ENCODE data around the gene MBD3L5.
"Not testable (repeated sequence)": the region's sequence is repeated elsewhere in the genome, so short reads cannot be mapped to it uniquely, and the experiment has no call there.

Gene MBD3L5

DNA sequence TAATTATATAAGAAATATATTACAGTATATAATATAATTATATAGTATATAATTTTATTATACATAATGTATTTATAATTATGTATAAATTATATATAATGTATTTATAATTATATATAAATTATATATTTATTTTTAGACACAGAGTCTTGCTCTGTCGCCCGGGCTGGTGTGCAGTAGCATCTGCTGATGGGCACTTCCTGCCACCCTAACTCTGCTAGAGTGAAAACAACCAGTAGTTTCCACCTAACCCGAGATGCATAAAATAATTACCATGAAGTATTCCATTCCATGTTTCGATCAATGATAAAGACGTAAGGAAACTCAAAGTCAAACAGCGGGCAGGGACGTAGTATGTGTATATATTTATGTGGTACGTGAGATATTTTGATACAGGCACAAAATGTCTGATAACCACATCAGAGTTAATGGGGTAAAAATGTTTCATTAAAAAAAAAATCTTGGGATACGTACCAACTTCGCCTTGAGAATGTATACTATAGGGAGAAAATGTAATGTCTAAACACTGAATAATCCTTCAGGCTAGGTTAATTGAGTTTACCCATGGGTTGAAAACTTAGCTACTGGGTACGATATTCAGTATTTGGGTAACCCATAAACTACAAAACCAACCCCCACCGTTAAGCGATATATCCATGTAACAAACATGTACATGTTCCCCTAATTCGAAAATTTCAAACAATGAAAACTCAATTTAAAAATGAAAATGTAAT lies 24.4 kb downstream of the MBD3L5 start:
- DNase-seq = not testable (repeated sequence)

DNA sequence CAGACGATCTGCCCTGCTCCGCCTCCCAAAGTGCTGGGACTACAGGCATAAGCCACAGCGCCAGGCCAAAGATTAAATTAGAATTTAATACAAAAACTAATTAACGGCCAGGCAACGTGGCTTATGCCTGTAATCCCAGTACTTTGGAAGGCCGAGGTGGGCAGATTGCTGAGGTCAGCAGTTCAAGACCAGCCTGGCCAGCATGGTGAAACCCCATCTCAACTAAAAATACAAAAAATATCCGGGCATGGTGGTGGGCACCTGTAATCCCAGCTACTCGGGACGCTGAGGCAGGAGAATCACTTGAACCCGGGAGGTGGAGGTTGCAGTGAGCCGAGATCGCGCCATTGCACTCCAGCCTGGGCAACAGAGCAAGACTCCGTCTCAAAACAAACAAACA lies 25.3 kb downstream of the MBD3L5 start:
- DNase-seq = not testable (repeated sequence)

DNA sequence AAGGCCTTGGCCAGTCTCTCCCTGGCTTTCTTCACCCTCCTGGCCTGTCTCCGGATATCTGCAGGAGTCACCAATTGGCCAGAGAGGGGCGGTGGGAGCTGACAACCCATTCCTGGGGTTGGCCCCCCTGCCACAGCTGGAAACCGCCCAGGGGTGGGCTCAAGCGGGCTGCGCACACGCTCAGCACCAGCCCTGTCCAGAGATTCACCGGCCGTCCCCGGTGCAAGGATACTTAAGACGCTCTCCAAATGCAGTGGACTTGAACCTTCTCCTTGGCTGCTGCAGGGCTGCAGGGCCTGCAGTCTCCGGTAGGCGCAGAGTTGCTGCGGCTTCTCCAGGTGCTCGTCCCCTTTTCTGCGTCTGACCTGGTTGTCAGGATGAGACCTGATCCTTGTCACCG lies 26.0 kb downstream of the MBD3L5 start:
- DNase-seq = not testable (repeated sequence)

DNA sequence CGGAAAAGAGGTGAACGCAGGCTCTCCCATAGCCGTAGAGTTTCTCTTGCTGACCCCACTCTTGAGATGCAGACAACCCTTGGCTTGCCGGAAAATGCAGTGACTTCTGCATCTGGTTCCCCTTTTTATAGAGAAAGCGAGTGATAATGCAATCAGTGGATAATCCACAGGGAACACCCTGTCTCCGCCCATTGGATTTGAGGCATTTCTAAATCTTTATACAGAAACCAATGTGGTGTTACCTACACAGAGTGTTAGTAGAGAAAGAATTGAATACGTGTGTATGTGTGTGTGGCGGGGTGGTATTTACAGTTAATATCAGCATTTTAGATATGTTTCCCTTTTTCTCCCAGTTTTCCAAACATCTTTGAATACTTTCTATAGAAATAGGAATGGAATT lies 28.2 kb downstream of the MBD3L5 start, which contains the start of gene MBD3L3:
MBD3L3 (minus strand) TSS at position 101 of the 400 bp plus-strand sequence; CDS start at position 30, 71 bp downstream.
- DNase-seq = not testable (repeated sequence)

DNA sequence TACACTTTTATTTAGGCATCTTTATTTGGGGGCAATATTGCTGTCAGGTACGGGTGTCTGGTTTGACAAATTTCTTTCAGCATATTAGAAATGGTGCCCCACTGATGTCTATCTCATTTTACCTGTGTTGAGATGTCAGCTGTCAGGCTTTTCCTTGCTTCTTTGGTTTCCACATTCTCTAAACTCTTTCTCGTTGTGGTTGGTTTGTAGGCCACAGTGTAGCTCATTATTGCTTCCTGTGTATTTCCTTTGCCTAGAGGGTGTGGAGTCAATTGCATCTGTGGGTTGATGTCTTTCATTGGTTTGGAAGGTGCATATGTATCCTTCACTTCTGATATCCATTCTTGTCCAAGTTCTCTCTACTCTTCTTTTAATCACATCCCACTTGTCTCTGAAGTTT lies 29.6 kb downstream of the MBD3L5 start:
- not testable (repeated sequence) for DNase-seq

DNA sequence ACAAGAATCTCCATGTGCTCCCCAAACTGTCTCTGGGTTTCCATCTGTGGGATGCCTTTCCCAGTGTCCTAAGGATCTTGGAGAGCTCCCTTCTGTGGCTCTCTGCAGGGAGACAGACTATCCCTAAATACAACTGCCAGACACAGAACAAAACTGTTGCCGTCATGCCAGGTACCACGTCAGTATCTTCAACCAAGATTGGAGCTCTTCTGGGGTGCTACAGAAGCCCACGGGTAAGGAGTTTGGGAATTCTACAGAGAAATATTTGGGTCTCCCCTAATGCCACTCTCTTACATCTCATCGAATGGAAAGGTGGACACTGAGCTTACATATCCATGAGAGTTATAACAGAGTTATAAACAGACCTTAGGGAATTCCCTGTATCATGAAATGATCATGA lies 33.0 kb downstream of the MBD3L5 start:
- no peak for DNase-seq

DNA sequence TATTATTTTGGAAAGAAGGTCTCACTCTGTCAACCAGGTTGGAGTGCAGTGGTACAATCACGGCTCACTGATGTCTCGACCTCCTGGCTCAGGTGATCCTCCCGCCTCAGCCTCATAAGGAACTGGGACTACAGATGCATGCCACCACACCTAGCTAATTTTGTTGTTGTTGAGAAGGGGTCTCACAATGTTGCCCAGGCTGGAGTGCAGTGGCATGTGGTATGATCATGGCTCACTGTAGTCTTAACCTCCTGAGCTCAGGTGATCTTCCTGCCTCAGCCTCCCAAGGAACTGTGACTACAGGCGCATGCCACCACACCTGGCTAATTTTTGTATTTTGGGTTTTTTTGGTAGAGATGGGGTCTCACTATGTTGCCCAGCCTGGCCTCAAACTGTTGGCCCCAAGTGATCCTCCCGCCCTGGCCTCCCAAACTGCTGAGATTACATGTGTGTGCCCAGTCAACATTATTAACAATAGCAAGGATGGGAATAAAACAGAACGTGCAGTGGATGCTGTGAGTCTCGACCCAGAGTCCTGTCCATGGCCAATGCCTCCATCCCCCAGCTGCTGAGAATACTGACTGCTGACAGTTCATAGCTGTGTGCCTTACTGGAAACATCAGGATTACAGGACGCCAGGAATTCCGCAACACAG lies 33.5 kb downstream of the MBD3L5 start:
- peak; percentile 5 for DNase-seq

DNA sequence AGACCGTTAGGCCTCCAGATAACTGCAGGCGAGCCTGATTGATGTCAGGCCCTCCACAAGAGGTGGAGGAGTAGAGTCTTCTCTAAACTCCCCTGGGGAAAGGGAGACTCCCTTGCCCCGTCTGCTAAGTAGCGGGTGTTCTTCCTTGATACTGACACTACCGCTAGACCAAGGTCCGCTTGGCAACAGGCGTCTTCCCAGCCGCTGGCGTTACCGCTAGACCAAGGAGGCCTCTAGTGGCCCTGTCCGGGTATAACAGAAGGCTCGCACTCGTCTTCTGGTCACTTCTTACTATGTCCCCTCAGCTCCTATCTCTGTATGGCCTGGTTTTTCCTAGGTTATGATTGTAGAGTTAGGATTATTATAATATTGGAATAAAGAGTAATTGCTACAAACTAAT lies 36.7 kb downstream of the MBD3L5 start:
- DNase-seq = peak; percentile 26

DNA sequence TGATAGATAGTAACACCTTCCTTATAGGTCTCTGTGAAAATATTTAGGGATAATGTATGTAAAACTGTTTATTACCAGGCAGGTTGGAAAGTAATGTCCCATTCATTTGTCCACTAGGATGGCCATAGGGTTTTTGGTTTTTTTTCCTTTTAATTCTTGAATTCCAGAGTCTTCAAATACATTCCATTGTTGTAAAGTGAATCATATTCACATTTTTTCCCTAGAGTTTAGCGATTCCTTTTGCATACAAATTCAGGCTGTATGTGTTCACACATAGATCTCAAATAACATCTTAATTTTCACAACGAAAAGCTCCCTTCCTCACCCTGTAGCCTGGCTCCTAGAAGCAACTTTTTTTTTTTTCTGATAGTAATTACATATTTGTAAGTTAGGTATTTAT lies 37.3 kb downstream of the MBD3L5 start:
- no peak for DNase-seq

DNA sequence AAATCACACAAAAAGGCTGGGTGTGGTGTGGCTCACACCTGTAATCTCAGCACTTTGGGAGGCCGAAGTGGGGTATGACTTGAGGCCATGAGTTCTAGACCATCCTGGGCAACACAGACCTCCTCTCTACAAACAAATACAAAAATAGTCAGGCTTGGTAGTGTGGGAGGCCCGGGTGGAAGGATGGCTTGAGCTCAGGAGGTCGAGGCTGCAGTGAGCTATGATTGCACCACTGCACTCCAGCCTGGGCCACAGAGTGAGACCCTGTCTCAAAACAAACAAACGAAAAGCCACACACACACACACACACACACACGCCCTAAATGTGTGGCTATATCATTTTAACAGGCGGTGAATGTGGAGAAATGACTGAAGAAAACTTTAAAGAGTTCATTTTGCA lies 38.2 kb downstream of the MBD3L5 start:
- DNase-seq = no peak

DNA sequence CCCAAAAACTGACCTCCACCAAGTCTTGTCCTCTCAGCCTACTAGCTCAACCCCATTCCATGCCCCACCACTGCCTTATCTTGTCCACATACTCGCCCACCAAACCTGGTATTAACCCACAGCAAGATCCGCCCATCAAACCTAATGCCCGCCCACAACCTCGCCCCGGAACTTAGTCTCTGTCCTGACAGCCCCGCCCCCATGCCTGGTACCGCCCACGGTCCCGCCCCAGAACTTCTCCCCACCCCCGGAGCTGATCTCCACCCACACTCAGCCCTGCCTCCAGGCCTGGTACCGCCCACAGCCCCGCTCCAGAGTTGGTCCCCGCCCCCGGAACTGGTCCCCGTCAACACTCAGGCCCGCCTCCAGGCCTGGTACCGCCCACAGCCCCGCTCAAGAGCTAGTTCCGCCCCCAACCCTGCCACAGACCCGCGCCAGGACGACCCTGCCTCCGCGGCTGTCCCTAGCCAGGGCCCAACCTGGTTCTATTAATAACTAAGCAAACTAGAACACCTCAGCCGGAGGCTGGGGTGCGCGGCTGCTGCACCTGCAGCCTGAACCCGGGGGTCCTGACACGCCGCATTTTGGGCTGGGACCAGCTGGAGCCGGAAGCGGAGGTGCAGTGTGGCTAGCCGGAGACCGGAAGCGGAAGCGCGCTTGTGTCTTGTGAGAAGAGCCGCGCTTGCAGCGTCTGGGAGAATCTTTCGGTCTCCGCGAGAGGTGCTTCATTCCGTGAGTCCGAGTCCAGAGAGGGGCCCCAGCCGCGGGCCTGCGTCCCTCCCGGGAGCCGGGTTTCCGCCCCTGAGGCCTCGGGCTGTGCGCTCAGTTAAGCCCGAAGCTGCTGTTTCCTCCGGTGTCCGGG lies 38.9 kb downstream of the MBD3L5 start, which contains the start of gene ZNF557:
ZNF557 (plus strand) TSS at position 662 of the 862 bp plus-strand sequence. CDS start 5,372 bp downstream, outside the sequence.
- peak; percentile 98 for DNase-seq

DNA sequence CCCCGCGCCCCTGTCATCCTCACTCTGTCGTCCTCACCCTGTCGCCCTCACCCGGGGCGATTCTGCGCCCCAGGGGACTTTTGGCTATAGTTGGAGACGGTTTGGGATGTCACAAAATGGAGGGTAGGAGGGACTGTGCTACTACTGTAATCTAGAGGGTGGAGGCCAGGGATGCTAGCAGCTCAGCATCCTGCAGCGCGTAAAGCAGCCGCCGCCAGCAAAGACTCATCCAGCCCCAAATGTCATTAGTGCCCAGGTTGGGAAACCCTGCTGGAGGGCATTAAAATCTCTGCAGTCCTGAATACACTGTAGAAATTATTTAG lies 39.5 kb downstream of the MBD3L5 start:
- DNase-seq = no peak

DNA sequence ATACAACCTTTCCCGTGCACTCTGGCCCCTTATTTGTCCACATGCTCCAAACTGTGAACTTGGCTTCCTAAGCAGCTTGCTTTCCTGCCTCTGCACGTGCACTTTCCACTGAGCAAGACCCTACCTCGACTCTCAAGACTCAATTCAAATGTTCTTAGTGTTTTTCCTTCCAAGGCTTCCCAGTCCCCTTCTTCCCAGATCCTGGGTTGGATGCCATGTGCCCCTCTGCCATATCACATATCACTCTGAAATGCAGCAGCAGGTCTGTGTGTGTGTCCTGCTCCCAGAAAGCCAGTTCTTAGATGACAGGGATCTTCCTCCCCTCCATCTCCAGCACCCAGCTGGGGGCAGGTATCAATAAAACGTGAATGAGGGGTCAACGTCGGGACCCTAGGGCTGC lies 42.2 kb downstream of the MBD3L5 start:
- DNase-seq = no peak

DNA sequence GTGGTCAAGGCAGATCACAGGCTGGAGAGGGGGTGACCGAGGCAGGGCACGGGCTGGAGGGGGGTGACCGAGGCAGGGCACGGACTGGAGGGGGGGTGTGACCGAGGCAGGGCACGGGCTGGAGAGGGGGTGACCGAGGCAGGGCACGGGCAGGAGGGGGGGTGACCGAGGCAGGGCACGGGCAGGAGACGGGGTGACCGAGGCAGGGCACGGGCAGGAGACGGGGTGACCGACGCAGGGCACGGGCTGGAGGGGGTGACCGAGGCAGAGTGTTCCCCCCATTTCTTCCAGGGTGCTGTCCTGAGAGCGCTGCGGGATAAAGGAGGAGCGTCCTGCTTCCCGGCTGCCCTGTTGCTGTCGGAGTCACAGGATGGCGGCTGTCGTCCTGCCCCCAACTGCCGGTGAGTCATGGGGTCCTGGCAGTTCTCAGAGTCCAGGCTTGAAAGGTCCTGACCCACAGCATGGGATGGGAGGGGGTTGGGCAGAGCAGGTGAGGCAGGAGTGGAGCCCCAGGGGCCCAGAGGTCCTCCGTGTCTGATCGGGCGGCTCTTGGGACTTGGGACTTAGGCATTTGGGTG lies 44.4 kb downstream of the MBD3L5 start:
- DNase-seq = no peak

DNA sequence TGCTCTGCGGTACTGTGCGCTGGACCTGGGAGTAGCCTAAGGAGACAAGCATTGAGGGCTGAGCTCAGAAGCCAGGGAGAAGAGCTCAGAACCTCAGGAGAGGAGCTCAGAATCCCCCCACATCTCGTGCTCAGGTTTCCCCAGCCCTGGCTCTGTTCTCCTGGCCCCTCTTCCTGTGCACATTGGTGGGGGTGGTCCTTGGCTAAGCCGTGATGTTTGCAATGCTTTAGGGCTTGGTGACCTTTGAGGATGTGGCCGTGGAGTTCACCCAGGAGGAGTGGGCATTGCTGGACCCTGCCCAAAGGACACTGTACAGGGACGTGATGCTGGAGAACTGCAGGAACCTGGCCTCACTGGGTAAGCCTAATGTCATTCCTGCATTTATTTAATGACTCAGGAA lies 45.8 kb downstream of the MBD3L5 start:
- no peak for DNase-seq

DNA sequence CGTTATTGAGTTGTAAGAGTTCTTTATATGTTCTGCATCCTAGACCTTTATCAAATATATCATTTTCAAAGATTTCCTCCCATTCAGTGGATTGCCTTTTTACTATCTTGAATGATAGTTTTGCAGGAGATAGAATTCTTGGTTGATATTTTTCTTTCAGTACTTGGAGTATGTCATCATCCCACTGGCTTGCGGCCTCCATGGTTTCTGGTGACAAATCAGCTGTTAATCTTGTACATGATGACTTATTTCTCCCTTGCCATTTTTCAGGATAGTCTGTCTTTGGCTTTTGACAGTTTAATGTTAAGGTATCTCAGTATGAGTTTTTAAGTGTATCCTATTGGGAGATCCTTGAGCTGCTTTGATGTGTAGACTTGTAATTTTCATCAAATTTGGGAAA lies 47.6 kb downstream of the MBD3L5 start:
- no peak for DNase-seq
